ENCODE measurements around the gene PTPRG.

- TF ChIP-seq, protein P1, sequence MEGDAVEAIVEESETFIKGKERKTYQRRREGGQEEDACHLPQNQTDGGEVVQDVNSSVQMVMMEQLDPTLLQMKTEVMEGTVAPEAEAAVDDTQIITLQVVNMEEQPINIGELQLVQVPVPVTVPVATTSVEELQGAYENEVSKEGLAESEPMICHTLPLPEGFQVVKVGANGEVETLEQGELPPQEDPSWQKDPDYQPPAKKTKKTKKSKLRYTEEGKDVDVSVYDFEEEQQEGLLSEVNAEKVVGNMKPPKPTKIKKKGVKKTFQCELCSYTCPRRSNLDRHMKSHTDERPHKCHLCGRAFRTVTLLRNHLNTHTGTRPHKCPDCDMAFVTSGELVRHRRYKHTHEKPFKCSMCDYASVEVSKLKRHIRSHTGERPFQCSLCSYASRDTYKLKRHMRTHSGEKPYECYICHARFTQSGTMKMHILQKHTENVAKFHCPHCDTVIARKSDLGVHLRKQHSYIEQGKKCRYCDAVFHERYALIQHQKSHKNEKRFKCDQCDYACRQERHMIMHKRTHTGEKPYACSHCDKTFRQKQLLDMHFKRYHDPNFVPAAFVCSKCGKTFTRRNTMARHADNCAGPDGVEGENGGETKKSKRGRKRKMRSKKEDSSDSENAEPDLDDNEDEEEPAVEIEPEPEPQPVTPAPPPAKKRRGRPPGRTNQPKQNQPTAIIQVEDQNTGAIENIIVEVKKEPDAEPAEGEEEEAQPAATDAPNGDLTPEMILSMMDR (IDR thresholded peaks at IDR 0.05 in 4 of 5, conservative IDR thresholded peaks at IDR 0.05 in 1 of 5): no peak
- TF ChIP-seq POLR2A (IDR thresholded peaks at IDR 0.05): no peak
Observed at GRCh38 chr3:61688307-61688984, 127.1 kb downstream of the PTPRG start.
